Measurements from ENCODE around the gene ZCCHC10.
A peak's percentile ranks its signal among the peaks of the same experiment; 100 is the strongest.
"Not testable (repeated sequence)": the region's sequence is repeated elsewhere in the genome, so short reads cannot be mapped to it uniquely, and the experiment has no call there.

Gene ZCCHC10

DNA sequence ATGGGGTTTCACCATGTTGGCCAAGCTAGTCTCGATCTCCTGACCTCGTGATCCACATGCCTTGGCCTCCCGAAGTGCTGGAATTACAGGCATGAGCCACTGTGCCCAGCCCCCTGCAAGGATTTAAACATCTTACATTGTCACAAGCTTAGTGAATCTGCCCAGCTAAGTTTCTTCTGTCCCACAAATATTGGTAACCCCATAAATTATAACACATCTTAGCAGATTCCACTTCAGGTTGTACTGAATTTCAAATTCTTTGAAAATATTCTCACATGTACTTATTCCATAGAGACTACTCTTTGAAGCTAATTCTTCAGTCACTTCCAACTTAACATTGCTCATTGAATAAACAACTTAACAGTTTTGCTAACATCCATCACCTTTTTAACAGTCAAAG lies 49.5 kb downstream of the ZCCHC10 start:
- no peak for DNase-seq (ENCODE audit: low spot score)

DNA sequence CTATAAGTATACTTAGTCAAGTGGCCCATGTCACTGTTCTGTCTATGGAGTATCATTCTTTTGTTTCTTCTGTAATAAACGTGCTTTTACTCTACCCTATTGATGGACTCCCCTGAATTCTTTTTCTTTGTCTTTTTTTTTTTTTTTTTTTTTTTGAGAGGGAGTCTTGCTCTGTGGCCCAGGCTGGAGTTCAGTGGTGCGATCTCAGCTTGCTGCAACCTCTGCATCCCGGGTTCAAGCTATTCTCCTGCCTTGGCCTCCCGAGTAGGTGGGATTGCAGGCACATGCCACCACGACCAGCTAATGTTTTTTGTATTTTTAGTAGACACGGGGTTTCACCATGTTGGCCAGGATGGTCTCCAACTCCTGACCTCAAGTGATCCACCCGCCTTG lies 53.9 kb downstream of the ZCCHC10 start:
- DNase-seq (ENCODE audit: low spot score) = not testable (repeated sequence)

DNA sequence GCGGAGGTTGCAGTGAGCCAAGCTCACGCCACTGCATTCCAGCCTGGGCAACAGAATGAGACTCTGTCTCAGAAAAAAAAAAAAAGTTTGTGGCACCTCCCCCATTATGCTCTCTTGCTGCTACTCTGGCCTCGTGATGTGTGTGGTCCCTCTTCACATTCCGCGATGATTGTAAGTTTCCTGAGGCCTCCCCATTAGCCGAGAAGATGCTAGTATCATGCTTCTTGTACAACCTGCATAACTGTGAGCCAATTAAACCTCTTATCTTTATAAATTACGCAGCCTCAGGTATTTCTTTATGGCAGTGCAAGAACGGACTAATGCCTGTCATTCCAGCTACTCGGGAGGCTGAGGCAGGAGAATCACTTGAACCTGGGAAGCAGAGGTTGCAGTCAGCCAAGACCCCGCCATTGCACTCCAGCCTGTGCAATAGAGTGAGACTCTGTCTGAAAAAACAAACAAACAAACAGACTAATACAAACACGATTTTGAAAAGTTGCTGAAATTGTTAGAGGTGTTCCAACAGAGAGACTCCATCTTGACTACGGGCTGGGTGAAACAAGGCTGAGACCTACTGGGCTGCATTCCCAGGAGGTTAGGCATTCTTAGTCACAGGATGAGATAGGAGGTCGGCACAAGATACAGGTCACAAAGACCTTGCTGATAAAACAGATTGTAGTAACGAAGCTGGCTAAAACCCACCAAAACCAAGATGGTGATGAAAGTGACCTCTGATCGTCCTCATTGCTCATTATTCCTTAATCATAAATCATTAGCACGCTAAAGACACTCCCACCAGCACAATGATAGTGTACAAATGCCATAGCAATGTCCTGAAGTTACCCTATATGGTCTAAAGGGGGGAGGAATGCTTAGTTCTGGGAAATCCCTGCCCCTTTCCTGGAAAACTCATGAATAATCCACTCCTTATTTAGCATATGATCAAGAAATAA lies 54.6 kb downstream of the ZCCHC10 start:
- DNase-seq (ENCODE audit: low spot score) = no peak

DNA sequence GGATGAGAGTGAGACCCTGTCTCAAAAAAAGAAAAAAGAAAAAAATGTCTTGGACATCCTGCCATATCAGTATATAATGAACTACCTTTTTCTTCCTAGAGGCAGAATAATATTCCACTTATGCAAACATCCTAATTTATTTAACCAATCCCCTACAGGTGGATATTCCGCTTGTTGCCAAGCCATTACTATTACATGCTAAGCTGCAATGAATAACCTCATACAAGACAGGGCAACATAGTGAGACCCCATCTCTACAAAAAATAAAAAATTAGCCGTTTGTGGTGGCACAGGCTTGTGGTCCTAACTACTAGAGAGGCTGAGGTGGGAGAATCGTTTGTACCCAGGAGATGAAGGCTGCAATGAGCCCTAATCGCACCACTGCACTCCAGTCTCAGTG lies 61.2 kb downstream of the ZCCHC10 start:
- no peak for DNase-seq (ENCODE audit: low spot score)

DNA sequence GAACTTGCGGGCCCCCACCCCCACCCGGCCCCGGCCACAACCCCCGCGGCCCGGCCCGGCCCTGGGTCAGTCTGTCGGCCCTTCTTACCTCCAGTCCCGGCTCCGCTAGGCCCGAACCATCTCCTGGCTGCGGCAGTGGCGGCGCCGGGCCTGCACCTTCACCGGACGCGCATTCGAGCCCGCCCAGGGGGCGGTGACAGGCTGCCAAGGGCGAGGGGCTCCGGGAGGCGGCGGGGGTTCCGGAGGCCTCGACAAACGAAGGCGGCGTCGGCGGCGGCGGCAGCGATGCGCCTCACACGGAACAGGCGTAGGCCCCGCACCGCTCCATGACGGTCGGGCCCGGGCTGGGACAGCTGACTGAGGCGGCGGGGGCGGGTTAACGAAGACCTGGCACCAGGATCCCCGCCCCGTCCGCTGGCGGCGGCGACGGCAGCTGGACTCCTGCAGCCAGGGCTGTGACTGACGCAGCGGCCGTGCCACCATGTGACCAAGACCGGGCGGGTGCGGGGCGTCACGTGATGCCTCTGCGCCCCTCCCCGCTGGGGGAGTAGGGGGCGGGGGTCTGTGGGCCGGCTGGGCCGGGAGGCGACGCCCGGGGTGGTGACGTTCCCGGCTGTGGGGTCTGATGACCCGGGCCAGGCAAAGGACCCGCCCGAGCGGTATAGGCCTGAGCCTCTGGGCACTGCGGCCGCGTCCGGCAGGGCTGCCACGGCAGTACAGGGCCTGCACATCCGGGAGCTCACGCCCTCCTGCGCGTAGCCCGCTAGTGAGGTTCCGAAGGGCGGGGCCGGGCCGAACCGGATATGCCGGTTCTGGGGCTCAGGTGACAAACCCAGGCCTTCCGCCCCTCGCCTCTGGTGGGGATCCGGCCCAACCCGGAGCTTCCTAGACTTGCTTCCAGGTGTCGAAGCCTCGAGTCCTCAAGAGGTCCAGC lies 62.9 kb downstream of the ZCCHC10 start, which contains the start of gene AFF4:
Gene AFF4 (minus strand): TSS at position 464 of the 934 bp plus-strand sequence. CDS start 26,445 bp downstream, outside the sequence.
- DNase-seq (ENCODE audit: low spot score) = peak; percentile 96

DNA sequence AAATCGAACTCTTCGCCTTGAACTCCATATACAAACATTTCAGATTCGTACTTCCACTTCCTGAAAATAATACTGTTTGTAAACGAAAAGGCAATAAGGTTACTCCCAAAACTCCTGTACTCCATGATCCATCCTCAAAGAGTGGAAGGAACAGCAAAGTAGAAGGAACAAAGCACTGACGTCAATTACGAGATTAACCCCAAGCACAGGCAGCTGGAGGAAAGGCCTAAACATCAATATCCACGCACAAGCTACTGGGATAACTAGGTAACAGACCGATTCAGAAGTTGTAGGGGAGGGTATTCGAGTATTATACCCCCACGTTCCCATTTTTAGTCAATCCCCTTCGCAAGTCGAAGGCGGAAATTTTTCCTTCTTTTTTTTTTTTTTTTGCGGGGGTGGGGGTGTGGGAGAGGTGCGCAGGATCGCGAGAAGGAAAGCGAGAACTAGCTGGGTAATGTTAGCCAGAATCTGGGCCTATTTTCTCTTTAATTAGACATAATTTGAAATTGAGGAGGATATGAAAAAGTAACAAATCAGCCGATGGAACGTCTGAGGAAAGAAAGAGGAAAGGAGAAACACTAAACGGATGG lies 63.8 kb downstream of the ZCCHC10 start:
- DNase-seq (ENCODE audit: low spot score) = peak; percentile 67

DNA sequence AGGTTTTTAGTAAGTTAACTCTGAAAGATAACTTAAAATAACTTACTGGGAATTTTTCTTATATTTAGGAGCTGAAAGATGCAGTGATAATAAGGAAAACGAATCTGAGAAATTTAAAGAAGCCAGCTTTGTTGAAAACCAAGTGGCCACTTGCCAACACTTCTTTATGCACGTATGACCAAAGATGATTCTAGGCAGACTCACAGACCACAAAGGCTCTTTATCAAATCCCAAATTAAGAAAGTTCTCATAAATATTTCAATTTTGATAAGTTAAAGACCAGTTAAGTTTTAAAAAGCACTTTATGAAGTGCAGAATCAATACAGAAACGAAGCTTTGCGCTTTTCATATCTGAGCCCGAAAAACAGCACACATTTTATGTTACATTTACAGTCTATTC lies 64.5 kb downstream of the ZCCHC10 start:
- peak; percentile 30 for DNase-seq (ENCODE audit: low spot score)

DNA sequence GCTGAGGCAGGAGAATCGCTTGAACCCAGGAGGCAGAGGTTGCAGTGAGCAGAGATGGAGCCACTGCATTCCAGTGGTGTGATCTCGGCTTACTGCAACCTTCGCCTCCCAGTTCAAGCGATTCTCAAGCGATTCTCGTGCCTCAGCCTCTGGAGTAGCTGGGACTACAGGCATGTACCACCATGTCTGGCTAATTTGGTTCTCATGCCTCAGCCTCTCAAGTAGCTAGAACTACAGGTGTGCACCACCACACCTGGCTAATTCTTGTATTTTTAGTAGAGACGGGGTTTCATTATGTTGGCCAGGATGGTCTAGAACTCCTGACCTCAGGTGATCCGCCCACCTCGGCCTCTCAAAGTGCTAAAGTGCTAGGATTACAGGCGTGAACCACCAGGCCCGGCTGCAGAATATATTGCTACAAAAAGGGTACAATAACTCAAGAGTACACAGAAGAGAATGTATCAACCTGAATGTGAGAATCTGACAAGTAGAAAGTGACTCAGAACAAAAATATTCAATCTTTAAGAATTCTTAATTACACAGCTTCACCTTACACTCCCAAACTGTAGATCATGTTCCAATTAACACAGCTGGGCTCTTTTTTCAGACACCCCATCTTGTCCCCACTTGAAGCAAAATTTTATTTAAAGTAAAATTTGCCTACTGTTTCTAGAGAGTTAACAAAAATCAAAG lies 65.1 kb downstream of the ZCCHC10 start:
- peak; percentile 36 for DNase-seq (ENCODE audit: low spot score)

DNA sequence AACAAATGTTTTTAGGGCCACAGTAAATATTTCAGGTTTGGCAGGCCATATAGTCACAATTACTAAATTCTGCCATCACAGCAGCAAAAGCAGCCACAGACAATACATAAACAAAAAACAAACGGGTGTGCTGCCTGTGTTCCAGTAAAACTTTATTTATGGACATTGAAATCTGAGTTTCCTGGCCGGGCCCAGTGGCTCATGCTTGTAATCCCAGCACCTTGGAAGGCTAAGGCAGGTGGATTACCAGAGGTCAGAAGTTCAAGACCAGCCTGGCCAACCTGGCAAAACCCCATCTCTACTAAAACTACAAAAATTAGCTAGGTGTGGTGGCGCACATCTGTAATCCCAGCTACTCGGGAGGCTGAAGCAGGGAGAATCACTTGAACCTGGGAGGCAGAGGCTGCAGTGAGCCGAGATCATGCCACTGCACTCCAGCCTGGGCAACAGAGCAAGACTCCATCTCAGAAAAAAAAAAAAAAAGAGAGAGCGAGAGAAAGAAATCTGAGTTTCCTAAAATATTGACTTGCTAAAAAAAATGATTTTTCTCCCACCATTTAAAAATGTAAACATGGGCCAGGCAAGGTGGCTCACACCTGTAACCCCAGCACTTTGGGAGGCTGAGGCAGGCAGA lies 70.1 kb downstream of the ZCCHC10 start:
- DNase-seq (ENCODE audit: low spot score) = not testable (repeated sequence)

DNA sequence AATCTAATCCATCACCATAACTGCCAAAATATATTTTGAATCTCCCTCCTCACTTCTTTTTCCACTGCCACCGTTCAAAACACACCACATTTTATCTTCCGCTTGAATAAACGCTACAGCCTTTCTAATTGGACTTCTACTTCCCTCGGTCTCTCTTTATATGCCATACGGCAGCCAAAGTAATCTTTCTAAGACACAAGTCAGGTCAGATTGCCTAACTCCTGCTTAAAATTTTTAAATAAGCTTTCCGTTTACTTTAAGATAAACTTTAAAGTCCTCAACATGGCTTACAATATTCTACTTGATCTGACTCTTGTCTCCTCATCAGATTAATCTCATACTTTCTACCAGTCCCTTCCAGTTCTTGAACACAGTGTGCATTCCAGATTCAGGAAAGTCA lies 72.6 kb downstream of the ZCCHC10 start:
- DNase-seq (ENCODE audit: low spot score) = no peak

DNA sequence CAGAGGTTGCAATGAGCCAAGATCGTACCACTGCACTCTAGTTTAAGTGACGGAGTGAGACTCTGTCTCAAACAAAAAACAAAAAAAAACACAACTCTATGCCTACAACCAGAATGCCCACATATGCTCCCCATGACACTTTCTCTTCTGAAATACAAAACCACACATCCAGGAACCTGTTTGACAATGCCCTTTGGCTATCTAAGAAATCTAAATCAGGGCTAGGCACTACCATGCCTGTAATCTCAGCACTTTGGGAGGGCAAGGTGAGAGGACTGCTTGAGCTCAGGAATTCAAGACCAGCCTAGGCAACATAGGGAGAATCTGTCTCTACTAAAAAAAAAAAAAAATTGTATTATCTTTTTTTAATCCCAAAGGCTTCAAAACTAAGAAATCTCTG lies 73.5 kb downstream of the ZCCHC10 start:
- DNase-seq (ENCODE audit: low spot score) = no peak

DNA sequence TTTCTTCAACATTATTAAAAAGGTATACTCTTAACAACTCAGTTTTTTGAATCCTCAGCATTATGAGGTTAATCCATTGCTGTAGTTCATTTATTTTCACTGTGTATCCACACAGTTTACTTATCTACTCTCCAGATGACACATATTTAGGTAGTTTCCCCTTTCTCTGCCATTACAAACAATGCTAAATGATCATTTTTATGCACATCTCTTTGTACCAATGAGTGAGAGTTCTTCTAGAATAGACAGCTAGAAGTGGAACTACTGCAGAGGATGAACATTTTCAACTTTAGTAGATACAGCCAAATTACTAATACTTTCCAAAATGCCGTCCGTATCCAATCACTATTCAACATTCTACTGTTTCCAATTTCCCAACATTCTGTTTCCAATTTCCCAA lies 74.5 kb downstream of the ZCCHC10 start:
- DNase-seq (ENCODE audit: low spot score) = no peak

DNA sequence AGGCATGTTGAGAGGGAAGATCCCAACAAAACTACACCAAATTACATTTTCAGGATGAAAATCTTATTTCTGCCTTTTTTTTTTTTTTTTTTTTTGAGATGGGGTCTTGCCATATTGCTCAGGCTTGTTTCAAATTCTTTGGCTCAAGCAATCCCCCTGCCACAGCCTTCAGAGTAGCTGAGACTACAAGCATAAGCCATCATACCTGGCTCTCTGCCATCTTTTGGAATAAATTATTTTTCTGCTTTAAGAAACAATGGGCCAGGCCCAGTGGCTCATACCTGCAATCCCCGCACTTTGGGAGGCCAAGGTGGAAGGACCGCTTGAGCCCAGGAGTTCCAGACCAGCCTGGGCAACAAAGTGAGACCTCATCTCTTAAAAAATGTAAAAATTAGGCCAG lies 77.2 kb downstream of the ZCCHC10 start:
- no peak for DNase-seq (ENCODE audit: low spot score)

DNA sequence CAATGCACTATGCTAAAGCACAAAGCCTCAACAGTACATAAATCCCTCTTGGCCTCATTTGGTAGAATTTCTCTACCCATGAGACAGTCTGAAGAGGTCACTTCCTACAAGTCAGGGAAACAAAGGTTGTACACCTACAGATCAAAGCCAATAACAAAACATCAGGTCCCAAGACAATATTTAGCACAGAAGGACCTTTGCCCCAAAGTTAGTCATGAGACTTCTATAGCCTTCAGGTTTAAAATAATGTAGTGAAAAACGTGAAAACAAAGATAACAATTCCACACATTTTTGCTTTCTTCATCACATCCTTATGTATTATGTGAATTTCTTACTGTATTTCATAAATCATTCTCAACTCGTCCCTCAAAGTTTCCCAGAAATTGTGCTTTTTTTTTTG lies 78.7 kb downstream of the ZCCHC10 start:
- peak; percentile 72 for DNase-seq (ENCODE audit: low spot score)
